Endodermal cell (in vitro differentiated cells): ENCODE results near the gene CHST14. TPM values are rescaled to one million over a fixed set of nuclear protein-coding genes. Genes with fewer than 3 reads are reported as not detected.

Experiments used
- DNase-seq: peaks from one replicate; pipeline ENCODE4 v3.0.0-alpha.2; 2017
- H3K27ac ChIP-seq: 2 replicates; pipeline ENCODE4 v1.5.1; 2013; ENCODE audit warnings: mild to moderate bottlenecking, low read depth, low read length, moderate library complexity
- H3K27me3 ChIP-seq: 2 replicates; pipeline ENCODE4 v1.6.1; 2013; ENCODE audit warnings: mild to moderate bottlenecking, low read length, moderate library complexity; ENCODE audit not compliant: insufficient read depth, control insufficient read depth, poor library complexity, severe bottlenecking
- H3K36me3 ChIP-seq: 2 replicates; pipeline ENCODE4 v1.7.0; 2013; ENCODE audit warnings: mild to moderate bottlenecking, low read length, moderate library complexity; ENCODE audit not compliant: control insufficient read depth, insufficient read depth
- H3K4me1 ChIP-seq: one replicate; pipeline ENCODE4 v1.7.0; 2013; ENCODE audit warnings: low read length; ENCODE audit not compliant: control insufficient read depth, insufficient read depth
- H3K4me3 ChIP-seq: 2 replicates; pipeline ENCODE4 v1.5.1; 2013; ENCODE audit warnings: mild to moderate bottlenecking, low read length, moderate library complexity
- H3K9ac ChIP-seq: 2 replicates; pipeline ENCODE4 v1.6.1; 2013; ENCODE audit warnings: mild to moderate bottlenecking, low read length, moderate library complexity; ENCODE audit not compliant: poor library complexity, severe bottlenecking; ENCODE audit errors: extremely low read depth
- H3K9me3 ChIP-seq: 2 replicates; pipeline ENCODE4 v1.6.1; 2013; ENCODE audit warnings: mild to moderate bottlenecking, low read length, moderate library complexity; ENCODE audit not compliant: control insufficient read depth
- H3K27ac Mint-ChIP-seq: 2 replicates; pipeline ENCODE4 v1.8.0; 2020; ENCODE audit warnings: mixed read lengths
- H3K27me3 Mint-ChIP-seq: 2 replicates; pipeline ENCODE4 v1.8.0; 2021; ENCODE audit warnings: mild to moderate bottlenecking, mixed read lengths; ENCODE audit not compliant: insufficient read depth
- H3K36me3 Mint-ChIP-seq: 2 replicates; pipeline ENCODE4 v1.8.0; 2020; ENCODE audit warnings: low read depth, mixed read lengths
- H3K4me1 Mint-ChIP-seq: 2 replicates; pipeline ENCODE4 v1.8.0; 2020; ENCODE audit warnings: mixed read lengths
- H3K4me3 Mint-ChIP-seq: 2 replicates; pipeline ENCODE4 v1.8.0; 2020; ENCODE audit warnings: mild to moderate bottlenecking, moderate library complexity, mixed read lengths
- H3K9me3 Mint-ChIP-seq: 2 replicates; pipeline ENCODE4 v1.8.0; 2020; ENCODE audit warnings: mild to moderate bottlenecking, mixed read lengths
- CTCF ChIP-seq: fragments of 200-600 bp; sonication (generic); conservative IDR thresholded peaks from 2 replicates; pipeline ENCODE4 v1.5.0; 2021; ENCODE audit warnings: antibody characterized with exemption, mild to moderate bottlenecking
- WGBS, 2 experiments: methylation state at CpG; one replicate each; pipeline versions ENCODE4 v1.1.5 to v1.1.7; 2013; ENCODE audit warnings: missing lambda C conversion rate in 2 of 2, mixed read lengths in 1 of 2; ENCODE audit not compliant: insufficient coverage in 1 of 2, insufficient read length in 1 of 2; 5-methylcytosine and 5-hydroxymethylcytosine counted together
- total RNA-seq, 2 donors: library from RNA; stranded (reverse); fragmentation: NEBNext Ultra II Directional in 1 of 2; extraction: Animal tissue kit (Norgen Biotek cat#: 25700) in 1 of 2; gene quantifications; 2 replicates in 1 of 2; 3 replicates in 1 of 2; pipeline ENCODE4 v1.2.1, GENCODE V29; 2021

CHST14 gene
- total RNA-seq, 2 donors from 2014 or later, result 33.7 to 43.0 TPM

- Mint-ChIP-seq H3K36me3 (no peaks in the 10 kb centered on the region), H3K4me1 (peaks cover 36% of the 10 kb centered on the region), H3K4me3 (peak overlapping the region; percentile 85), H3K27ac (no peak overlapping the region), H3K27me3 (peaks cover 55% of the 10 kb centered on the region), H3K9me3 (no peaks in the 10 kb centered on the region)
- Histone ChIP-seq H3K27ac (no peak overlapping the region), H3K9ac (no peak overlapping the region), H3K4me3 (peak overlapping the region; percentile 82), H3K27me3 (peaks cover 61% of the 10 kb centered on the region), H3K9me3 (no peaks in the 10 kb centered on the region), H3K4me1 (peaks cover 7% of the 10 kb centered on the region), H3K36me3 (no peaks in the 10 kb centered on the region)
- no peak for TF ChIP-seq CTCF
- no peak for DNase-seq
- WGBS, 2 experiments, result 60 to 69% methylated on average over 11 to 20 of the region's 20 CpGs
Measured at GRCh38 chr15:40435023-40435709, 35.6 kb upstream of the CHST14 start.

GRCh38 chr15:40435710-40436089 is 35.1 kb upstream of the CHST14 start:
- Mint-ChIP-seq H3K36me3 (no peaks in the 10 kb centered on the region), H3K4me1 (peaks cover 32% of the 10 kb centered on the region), H3K27ac (no peak overlapping the region), H3K9me3 (no peaks in the 10 kb centered on the region), H3K27me3 (peaks cover 51% of the 10 kb centered on the region), H3K4me3 (peak overlapping the region; percentile 85)
- H3K27ac ChIP-seq, result no peak overlapping the region
- no peak for DNase-seq
- no peak for TF ChIP-seq CTCF
- peaks cover 7% of the 10 kb centered on the region for H3K4me1 ChIP-seq
- 29 to 46% methylated on average over 9 to 15 of the region's 15 CpGs for WGBS, 2 experiments
- no peaks in the 10 kb centered on the region for H3K36me3 ChIP-seq
- H3K9ac ChIP-seq, result peak overlapping the region; percentile 18
- H3K4me3 ChIP-seq, result peak overlapping the region; percentile 82
- H3K27me3 ChIP-seq, result peaks cover 61% of the 10 kb centered on the region
- no peaks in the 10 kb centered on the region for H3K9me3 ChIP-seq

- peaks cover 32% of the 10 kb centered on the region for H3K4me1 Mint-ChIP-seq
- peaks cover 51% of the 10 kb centered on the region for H3K27me3 Mint-ChIP-seq
- peaks cover 61% of the 10 kb centered on the region for H3K27me3 ChIP-seq
- H3K27ac Mint-ChIP-seq, result no peak overlapping the region
- 0 to 3% methylated on average over 2 to 34 of the region's 39 CpGs for whole genome bisulfite sequencing, 2 experiments
- no peaks in the 10 kb centered on the region for H3K36me3 ChIP-seq
- peak overlapping the region; percentile 85 for H3K4me3 Mint-ChIP-seq
- peak; percentile 12 for TF ChIP-seq CTCF
- no peaks in the 10 kb centered on the region for H3K36me3 Mint-ChIP-seq
- DNase-seq, result peak; percentile 68
- no peaks in the 10 kb centered on the region for H3K9me3 Mint-ChIP-seq
- peak overlapping the region; percentile 18 for H3K9ac ChIP-seq
- H3K4me3 ChIP-seq, result peak overlapping the region; percentile 82
- no peaks in the 10 kb centered on the region for H3K9me3 ChIP-seq
- peaks cover 7% of the 10 kb centered on the region for H3K4me1 ChIP-seq
- H3K27ac ChIP-seq, result no peak overlapping the region
Measured at GRCh38 chr15:40436116-40436891, 34.5 kb upstream of the CHST14 start.
